Epithelial cell of proximal tubule (primary cell): ENCODE measurements around the gene EPAS1. TPM values are rescaled to one million over a fixed set of nuclear protein-coding genes. Genes with fewer than 3 reads are reported as not detected.

ENCODE experiments used
- DNase-seq: peaks from one replicate; pipeline ENCODE4 v3.0.0-alpha.2; 2011; ENCODE audit warnings: low read depth
- H3K4me3 ChIP-seq: 2 replicates; pipeline ENCODE4 v1.5.1; 2011; ENCODE audit warnings: low read depth, mild to moderate bottlenecking, low read length
- CTCF ChIP-seq: conservative IDR thresholded peaks from 2 replicates; pipeline ENCODE4 v1.5.1; 2012; ENCODE audit warnings: low read depth, mild to moderate bottlenecking, low read length
- total RNA-seq: library from RNA; depleted of rRNA; stranded (reverse); fragments of >200 nt; gene quantifications from 2 replicates; pipeline ENCODE4 v1.2.3, GENCODE V29; 2015

EPAS1 gene
- total RNA-seq, 1 donor from 2014 or later = 33.8 TPM

GRCh38 chr2:46431481-46432235 lies 134.5 kb downstream of the EPAS1 start:
- no peak overlapping the region for H3K4me3 ChIP-seq
- no peak for TF ChIP-seq CTCF
- no peak for DNase-seq

- TF ChIP-seq CTCF = no peak
- no peak for DNase-seq
- no peak overlapping the region for H3K4me3 ChIP-seq
Measured at GRCh38 chr2:46434851-46435273, 137.7 kb downstream of the EPAS1 start.

- no peak for TF ChIP-seq CTCF
- no peak overlapping the region for H3K4me3 ChIP-seq
- DNase-seq = no peak
Measured at GRCh38 chr2:46435353-46435752, 138.1 kb downstream of the EPAS1 start.

- no peak overlapping the region for H3K4me3 ChIP-seq
- TF ChIP-seq CTCF = no peak
- no peak for DNase-seq
Measured at GRCh38 chr2:46435796-46436360, 138.7 kb downstream of the EPAS1 start.

Other genes with a start within 250 kb of the EPAS1 start
- gene TMEM247, start 182.2 kb downstream of the EPAS1 start, total RNA-seq = not detected in 2 replicates
- 30.7 and 38.9 TPM in 2 replicates for gene RHOQ, start 245.1 kb downstream of the EPAS1 start, total RNA-seq
- 5.1 and 6.4 TPM in 2 replicates for gene ATP6V1E2, start 245.2 kb downstream of the EPAS1 start, total RNA-seq